HFFc6 (cell line): ENCODE data around the gene PCDH19. TPM values are rescaled to one million over a fixed set of nuclear protein-coding genes. Genes with fewer than 3 reads are reported as not detected.

Experiments
- DNase-seq: peaks from one replicate; pipeline ENCODE4 v3.0.0-alpha.2; 2018
- H3K27ac Mint-ChIP-seq: 2 replicates; pipeline ENCODE4 v1.8.0; 2020; ENCODE audit warnings: mild to moderate bottlenecking, mixed read lengths
- H3K27me3 Mint-ChIP-seq: 2 replicates; pipeline ENCODE4 v1.8.0; 2021; ENCODE audit warnings: mild to moderate bottlenecking, moderate library complexity, mixed read lengths; ENCODE audit not compliant: insufficient read depth
- H3K36me3 Mint-ChIP-seq: 2 replicates; pipeline ENCODE4 v1.8.0; 2021; ENCODE audit warnings: low read depth, mixed read lengths
- H3K4me1 Mint-ChIP-seq: 2 replicates; pipeline ENCODE4 v1.8.0; 2020; ENCODE audit warnings: low read depth, mixed read lengths
- H3K4me3 Mint-ChIP-seq: 2 replicates; pipeline ENCODE4 v1.8.0; 2020; ENCODE audit warnings: mild to moderate bottlenecking, moderate library complexity, mixed read lengths
- H3K9me3 Mint-ChIP-seq: 2 replicates; pipeline ENCODE4 v1.8.0; 2020; ENCODE audit warnings: mild to moderate bottlenecking, mixed read lengths
- CTCF ChIP-seq: fragments of 200-600 bp; sonication (generic); IDR thresholded peaks from 2 replicates; pipeline ENCODE4 v1.5.0; 2021; ENCODE audit warnings: antibody characterized with exemption, mild to moderate bottlenecking
- total RNA-seq, 6 experiments: library from RNA; stranded (reverse); fragmentation: NEBNext Ultra II Directional; extraction: Animal tissue kit (Norgen Biotek cat#: 25700); gene quantifications; 2 replicates in 1 of 6; 3 replicates in 5 of 6; pipeline ENCODE4 v1.2.3, GENCODE V29; 2021

The PCDH19 gene
- total RNA-seq, 6 experiments from 2014 or later = 0.02 to 0.13 (median 0.08) TPM

GRCh38 chrX:100440006-100440405 is 29.9 kb upstream of the PCDH19 start:
- no peaks in the 10 kb centered on the region for H3K4me1 Mint-ChIP-seq
- no peaks in the 10 kb centered on the region; the same call in none of the 2 replicates for H3K27me3 Mint-ChIP-seq
- DNase-seq = no peak
- no peak for TF ChIP-seq CTCF
- H3K36me3 Mint-ChIP-seq = no peaks in the 10 kb centered on the region
- no peaks in the 10 kb centered on the region for H3K9me3 Mint-ChIP-seq
- H3K4me3 Mint-ChIP-seq = no peak overlapping the region
- no peak overlapping the region for H3K27ac Mint-ChIP-seq

- H3K27ac Mint-ChIP-seq = no peak overlapping the region
- no peaks in the 10 kb centered on the region for H3K4me1 Mint-ChIP-seq
- no peaks in the 10 kb centered on the region for H3K9me3 Mint-ChIP-seq
- no peaks in the 10 kb centered on the region for H3K36me3 Mint-ChIP-seq
- H3K27me3 Mint-ChIP-seq = no peaks in the 10 kb centered on the region; the same call in 1 of the 2 replicates
- DNase-seq = no peak
- TF ChIP-seq CTCF = no peak
- no peak overlapping the region for H3K4me3 Mint-ChIP-seq
These were observed 25.7 kb upstream of the PCDH19 start for GRCh38 chrX:100435726-100436125.

GRCh38 chrX:100424012-100424411 is 13.9 kb upstream of the PCDH19 start:
- Mint-ChIP-seq H3K36me3 (no peaks in the 10 kb centered on the region), H3K9me3 (no peaks in the 10 kb centered on the region), H3K4me1 (no peaks in the 10 kb centered on the region), H3K27ac (no peak overlapping the region), H3K4me3 (no peak overlapping the region), H3K27me3 (peaks cover 3% of the 10 kb centered on the region; the same call in 1 of the 2 replicates)
- TF ChIP-seq CTCF = no peak
- no peak for DNase-seq

GRCh38 chrX:100418556-100418955 is 8.5 kb upstream of the PCDH19 start:
- Mint-ChIP-seq H3K4me3 (no peak overlapping the region), H3K27ac (no peak overlapping the region), H3K4me1 (no peaks in the 10 kb centered on the region), H3K36me3 (no peaks in the 10 kb centered on the region), H3K9me3 (no peaks in the 10 kb centered on the region), H3K27me3 (peaks cover 2% of the 10 kb centered on the region; the same call in 1 of the 2 replicates)
- no peak for DNase-seq
- TF ChIP-seq CTCF = no peak

- no peak overlapping the region for H3K27ac Mint-ChIP-seq
- peaks cover 6% of the 10 kb centered on the region; the same call in 1 of the 2 replicates for H3K4me1 Mint-ChIP-seq
- H3K4me3 Mint-ChIP-seq = no peak overlapping the region
These were observed 7.6 kb upstream of the PCDH19 start for GRCh38 chrX:100417681-100418080.

More at GRCh38 chrX:100417681-100418080, 7.6 kb upstream of the PCDH19 start:
- H3K27me3 Mint-ChIP-seq = peaks cover 9% of the 10 kb centered on the region
- no peak for DNase-seq
- no peak for TF ChIP-seq CTCF
- no peaks in the 10 kb centered on the region for H3K9me3 Mint-ChIP-seq
- H3K36me3 Mint-ChIP-seq = no peaks in the 10 kb centered on the region
